Measurements from ENCODE around the gene SERAC1. TPM values are rescaled to one million over a fixed set of nuclear protein-coding genes. Genes with fewer than 3 reads are reported as not detected.
"Not testable (repeated sequence)": the region's sequence is repeated elsewhere in the genome, so short reads cannot be mapped to it uniquely, and the experiment has no call there.

Gene SERAC1
- total and polyA plus RNA-seq, 2 donors from 2014 or later, result 5.8 to 6.7 TPM

DNA sequence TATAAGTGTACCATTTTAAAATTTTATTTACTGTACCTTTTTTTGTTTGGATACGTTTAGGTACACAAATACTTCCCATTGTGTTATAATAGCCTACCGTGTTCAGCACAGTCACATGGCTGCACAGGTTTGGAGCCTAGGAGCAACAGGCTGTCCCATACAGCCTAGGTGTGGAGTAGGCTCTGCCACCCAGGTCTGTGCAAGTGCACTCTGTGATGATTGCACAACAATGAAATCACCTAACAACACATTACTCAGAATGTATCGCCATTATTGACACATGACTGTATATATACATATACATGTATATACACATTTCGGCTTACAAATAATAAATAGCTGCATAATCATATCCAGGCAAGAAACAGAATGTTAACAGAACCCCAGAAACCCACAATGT is 15.4 kb downstream of the SERAC1 start:
- Histone ChIP-seq H3K36me3 (ENCODE audit: control insufficient read depth in 2 of 3, insufficient read depth in 3 of 3, low read length in 3 of 3) (no peaks in the 10 kb centered on the region), H3K9ac (ENCODE audit: low read length in 3 of 3) (no peak overlapping the region), H3K4me3 (ENCODE audit: low read length in 3 of 3) (no peak overlapping the region), H3K9me3 (ENCODE audit: control insufficient read depth in 2 of 3, insufficient read depth in 1 of 3, low read length in 3 of 3) (no peaks in the 10 kb centered on the region), H3K4me1 (ENCODE audit: control insufficient read depth in 2 of 3, insufficient read depth in 2 of 3, low read depth in 1 of 3, low read length in 3 of 3) (no peaks in the 10 kb centered on the region), H3K27ac (ENCODE audit: low read depth in 2 of 2, low read length in 2 of 2) (no peak overlapping the region), H3K27me3 (ENCODE audit: control insufficient read depth, insufficient read depth, low read length) (no peaks in the 10 kb centered on the region)
- no peak for DNase-seq
- intact Hi-C loops (cut with DNase I), result no loop called here
- no peak for FAIRE-seq
- TF ChIP-seq, protein P1, sequence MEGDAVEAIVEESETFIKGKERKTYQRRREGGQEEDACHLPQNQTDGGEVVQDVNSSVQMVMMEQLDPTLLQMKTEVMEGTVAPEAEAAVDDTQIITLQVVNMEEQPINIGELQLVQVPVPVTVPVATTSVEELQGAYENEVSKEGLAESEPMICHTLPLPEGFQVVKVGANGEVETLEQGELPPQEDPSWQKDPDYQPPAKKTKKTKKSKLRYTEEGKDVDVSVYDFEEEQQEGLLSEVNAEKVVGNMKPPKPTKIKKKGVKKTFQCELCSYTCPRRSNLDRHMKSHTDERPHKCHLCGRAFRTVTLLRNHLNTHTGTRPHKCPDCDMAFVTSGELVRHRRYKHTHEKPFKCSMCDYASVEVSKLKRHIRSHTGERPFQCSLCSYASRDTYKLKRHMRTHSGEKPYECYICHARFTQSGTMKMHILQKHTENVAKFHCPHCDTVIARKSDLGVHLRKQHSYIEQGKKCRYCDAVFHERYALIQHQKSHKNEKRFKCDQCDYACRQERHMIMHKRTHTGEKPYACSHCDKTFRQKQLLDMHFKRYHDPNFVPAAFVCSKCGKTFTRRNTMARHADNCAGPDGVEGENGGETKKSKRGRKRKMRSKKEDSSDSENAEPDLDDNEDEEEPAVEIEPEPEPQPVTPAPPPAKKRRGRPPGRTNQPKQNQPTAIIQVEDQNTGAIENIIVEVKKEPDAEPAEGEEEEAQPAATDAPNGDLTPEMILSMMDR (IDR thresholded peaks at IDR 0.05; ENCODE audit: borderline replicate concordance, extremely low read depth, insufficient read depth), result no peak

DNA sequence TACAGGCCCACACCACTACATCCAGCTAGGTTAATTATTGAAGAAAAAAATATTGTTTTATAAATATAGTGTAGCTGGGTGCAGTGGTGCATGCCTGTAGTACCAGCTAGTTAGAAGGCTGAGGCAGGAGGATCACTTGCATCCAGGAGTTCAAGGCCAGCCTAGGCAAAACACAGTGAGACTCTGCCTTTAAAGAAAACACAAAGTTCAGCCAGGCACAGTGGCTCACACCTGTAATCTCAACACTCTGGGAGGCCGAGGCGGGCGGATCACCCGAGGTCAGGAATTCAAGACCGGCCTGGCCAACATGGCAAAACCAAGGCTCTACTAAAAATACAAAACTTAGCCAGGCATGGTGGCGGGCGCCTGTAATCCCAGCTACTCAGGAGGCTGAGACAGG is 16.0 kb downstream of the SERAC1 start:
- H3K36me3 ChIP-seq (ENCODE audit: control insufficient read depth in 2 of 3, insufficient read depth in 3 of 3, low read length in 3 of 3); H3K9me3 ChIP-seq (ENCODE audit: control insufficient read depth in 2 of 3, insufficient read depth in 1 of 3, low read length in 3 of 3); H3K27ac ChIP-seq (ENCODE audit: low read depth in 2 of 2, low read length in 2 of 2); DNase-seq; intact Hi-C loops (cut with DNase I); H3K4me3 ChIP-seq (ENCODE audit: low read length in 3 of 3); H3K9ac ChIP-seq (ENCODE audit: low read length in 3 of 3); H3K4me1 ChIP-seq (ENCODE audit: control insufficient read depth in 2 of 3, insufficient read depth in 2 of 3, low read depth in 1 of 3, low read length in 3 of 3); FAIRE-seq; H3K27me3 ChIP-seq (ENCODE audit: control insufficient read depth, insufficient read depth, low read length): not testable (repeated sequence)

DNA sequence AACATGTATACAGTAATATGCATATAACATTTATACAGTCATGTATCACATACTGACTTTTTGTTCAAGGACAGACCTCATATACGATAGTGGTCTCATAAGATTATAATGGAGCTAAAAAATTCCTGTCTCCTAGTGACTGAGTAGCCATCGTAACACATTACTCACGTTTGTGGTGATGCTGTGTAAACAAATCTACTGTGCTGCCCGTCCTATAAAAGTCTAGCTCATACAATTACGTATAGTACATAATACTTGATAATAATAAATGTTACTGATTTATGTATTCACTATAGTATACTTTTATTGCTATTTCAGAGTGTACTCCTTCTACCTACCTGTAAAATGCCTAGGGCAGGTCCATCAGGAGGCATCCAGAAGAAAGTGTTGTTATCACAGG is 17.4 kb downstream of the SERAC1 start:
- H3K9ac ChIP-seq (ENCODE audit: low read length in 3 of 3), result no peak overlapping the region
- TF ChIP-seq, protein P1 (IDR thresholded peaks at IDR 0.05; ENCODE audit: borderline replicate concordance, extremely low read depth, insufficient read depth), result no peak
- no peak overlapping the region for H3K27ac ChIP-seq (ENCODE audit: low read depth in 2 of 2, low read length in 2 of 2)
- FAIRE-seq, result no peak
- H3K27me3 ChIP-seq (ENCODE audit: control insufficient read depth, insufficient read depth, low read length), result no peaks in the 10 kb centered on the region
- peaks cover 0 to 3% (median 0%) of the 10 kb centered on the region in 3 donors for H3K36me3 ChIP-seq (ENCODE audit: control insufficient read depth in 2 of 3, insufficient read depth in 3 of 3, low read length in 3 of 3)
- H3K4me1 ChIP-seq (ENCODE audit: control insufficient read depth in 2 of 3, insufficient read depth in 2 of 3, low read depth in 1 of 3, low read length in 3 of 3), result no peaks in the 10 kb centered on the region
- no peak overlapping the region for H3K4me3 ChIP-seq (ENCODE audit: low read length in 3 of 3)
- no peak for DNase-seq
- intact Hi-C loops (cut with DNase I), result no loop called here
- no peaks in the 10 kb centered on the region for H3K9me3 ChIP-seq (ENCODE audit: control insufficient read depth in 2 of 3, insufficient read depth in 1 of 3, low read length in 3 of 3)

DNA sequence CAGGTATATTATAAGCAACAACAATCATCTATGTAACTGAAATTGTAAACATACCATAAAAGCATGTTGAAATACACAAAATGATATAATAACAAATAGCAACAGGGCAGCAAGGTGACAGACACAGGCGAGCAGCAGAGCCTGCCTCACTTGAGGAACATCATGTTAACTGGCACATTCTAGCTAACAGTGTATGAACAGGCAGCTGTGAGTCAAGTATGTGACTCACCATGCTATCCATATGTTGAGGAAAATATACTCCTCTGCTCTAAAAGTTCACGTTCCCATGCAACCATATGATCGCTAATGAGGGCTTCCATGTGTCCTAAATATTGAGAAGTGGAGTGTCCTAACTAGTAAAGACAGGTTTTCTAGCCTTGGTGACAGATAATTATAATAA is 18.4 kb downstream of the SERAC1 start:
- FAIRE-seq (no peak), DNase-seq (no peak)
- H3K9me3 ChIP-seq (ENCODE audit: control insufficient read depth in 2 of 3, insufficient read depth in 1 of 3, low read length in 3 of 3), result no peaks in the 10 kb centered on the region
- H3K4me3 ChIP-seq (ENCODE audit: low read length in 3 of 3), result no peak overlapping the region
- peaks cover 0 to 3% (median 0%) of the 10 kb centered on the region in 3 donors for H3K36me3 ChIP-seq (ENCODE audit: control insufficient read depth in 2 of 3, insufficient read depth in 3 of 3, low read length in 3 of 3)
- TF ChIP-seq, protein P1 (IDR thresholded peaks at IDR 0.05; ENCODE audit: borderline replicate concordance, extremely low read depth, insufficient read depth), result no peak
- no peak overlapping the region for H3K9ac ChIP-seq (ENCODE audit: low read length in 3 of 3)
- no peak overlapping the region for H3K27ac ChIP-seq (ENCODE audit: low read depth in 2 of 2, low read length in 2 of 2)
- no peaks in the 10 kb centered on the region for H3K27me3 ChIP-seq (ENCODE audit: control insufficient read depth, insufficient read depth, low read length)
- H3K4me1 ChIP-seq (ENCODE audit: control insufficient read depth in 2 of 3, insufficient read depth in 2 of 3, low read depth in 1 of 3, low read length in 3 of 3), result no peaks in the 10 kb centered on the region
- intact Hi-C loops (cut with DNase I), result no loop called here

Measured in kidney (tissue), 14 donors.